SK-N-SH (cell line): ENCODE data around the gene CCL4. TPM values are rescaled to one million over a fixed set of nuclear protein-coding genes. Genes with fewer than 3 reads are reported as not detected.

Experiments
- CTCF ChIA-PET: fragments of 300-600, 350-600 bp; formaldehyde crosslinking; extraction: SDS; loops from one replicate; lab custom pipeline; 2021; lab: Yijun Ruan, JAX
- POLR2A ChIA-PET: fragments of 350-600 bp; sonication (Branson Sonifier 250); formaldehyde crosslinking; extraction: SDS; loops from one replicate; lab custom pipeline; 2020; ENCODE audit warnings: antibody characterized with exemption, inconsistent platforms; lab: Yijun Ruan, JAX
- DNase-seq: peaks from one replicate; pipeline ENCODE4 v3.0.0; 2012
- H2AFZ ChIP-seq: fragments of 200-600 bp; sonication (generic); 2 replicates; pipeline ENCODE4 v1.8.1; 2016; ENCODE audit warnings: antibody characterized with exemption, mild to moderate bottlenecking, low read depth
- H3F3A ChIP-seq: fragments of 200-600 bp; sonication (generic); replicated peaks from 2 replicates; pipeline ENCODE3; 2016; ENCODE audit warnings: antibody characterized with exemption, mild to moderate bottlenecking; ENCODE audit not compliant: insufficient read depth
- H3K27ac ChIP-seq, 2 experiments: fragments of 200-500 bp in 1 of 2; fragments of 200-600 bp in 1 of 2; sonication (Bioruptor generic) in 1 of 2; sonication (generic), shearing (Covaris generic) in 1 of 2; 2 replicates each; pipeline versions ENCODE4 v1.5.1 to v1.6.1; 2014 to 2016; ENCODE audit warnings: low read depth in 2 of 2, inconsistent platforms in 1 of 2, low read length in 1 of 2, mild to moderate bottlenecking in 1 of 2, mixed read lengths in 1 of 2
- H3K27me3 ChIP-seq: fragments of 200-600 bp; sonication (generic), shearing (Covaris generic); 2 replicates; pipeline ENCODE4 v1.6.1; 2016; ENCODE audit warnings: mixed run types; ENCODE audit not compliant: insufficient read depth
- H3K36me3 ChIP-seq, 2 experiments: fragments of 200-500 bp in 1 of 2; fragments of 200-600 bp in 1 of 2; sonication (Bioruptor generic) in 1 of 2; sonication (generic) in 1 of 2; replicated peaks in 1 of 2; 2 replicates each; pipeline versions ENCODE3 to v1.5.1; 2014 to 2016; ENCODE audit warnings: low read length in 1 of 2, mild to moderate bottlenecking in 1 of 2; ENCODE audit not compliant: insufficient read depth in 2 of 2, control insufficient read depth in 1 of 2
- H3K4me1 ChIP-seq, 2 experiments: fragments of 200-500 bp in 1 of 2; fragments of 200-600 bp in 1 of 2; sonication (Bioruptor generic) in 1 of 2; sonication (generic), shearing (Covaris generic) in 1 of 2; 2 replicates each; pipeline versions ENCODE4 v1.5.1 to v1.6.1; 2014 to 2016; ENCODE audit warnings: low read depth in 1 of 2, low read length in 1 of 2, mixed run types in 1 of 2; ENCODE audit not compliant: insufficient read depth in 2 of 2, control insufficient read depth in 1 of 2
- H3K4me2 ChIP-seq: fragments of 200-600 bp; sonication (generic), shearing (Covaris generic); 2 replicates; pipeline ENCODE4 v1.6.1; 2017; ENCODE audit warnings: mixed run types
- H3K4me3 ChIP-seq, 2 experiments: fragments of 200-500 bp in 1 of 2; fragments of 200-600 bp in 1 of 2; sonication (Bioruptor generic) in 1 of 2; sonication (generic), shearing (Covaris generic) in 1 of 2; 2 replicates each; pipeline versions ENCODE4 v1.5.1 to v1.8.1; 2014 to 2016; ENCODE audit warnings: low read depth in 2 of 2, inconsistent platforms in 1 of 2, low read length in 1 of 2, mild to moderate bottlenecking in 1 of 2, mixed read lengths in 1 of 2, moderate library complexity in 1 of 2
- H3K79me2 ChIP-seq: fragments of 200-600 bp; sonication (generic); 2 replicates; pipeline ENCODE4 v1.8.1; 2017; ENCODE audit warnings: mild to moderate bottlenecking; ENCODE audit not compliant: insufficient read depth
- H3K9ac ChIP-seq: fragments of 200-600 bp; sonication (generic); 2 replicates; pipeline ENCODE4 v1.6.1; 2017; ENCODE audit warnings: mixed run types
- H3K9me2 ChIP-seq: fragments of 200-600 bp; sonication (generic); 2 replicates; pipeline ENCODE4 v1.6.1; 2017; ENCODE audit warnings: mixed run types
- H3K9me3 ChIP-seq: fragments of 200-600 bp; sonication (generic); 2 replicates; pipeline ENCODE4 v1.6.1; 2017; ENCODE audit warnings: mixed run types, mild to moderate bottlenecking, moderate library complexity
- H4K20me1 ChIP-seq: fragments of 200-600 bp; sonication (generic); 2 replicates; pipeline ENCODE4 v1.6.1; 2017; ENCODE audit warnings: mild to moderate bottlenecking, mixed run types; ENCODE audit not compliant: insufficient read depth
- CHD2 ChIP-seq: fragments of 150-350 bp; IDR thresholded peaks from 2 replicates; pipeline ENCODE4 v1.6.1; 2018; ENCODE audit warnings: low read length; ENCODE audit not compliant: partially characterized antibody
- ELF1 ChIP-seq: IDR thresholded peaks from 2 replicates; pipeline ENCODE4 v1.4.0; 2012
- FOSL2 ChIP-seq: IDR thresholded peaks from 2 replicates; pipeline ENCODE4 v1.4.0; 2012; ENCODE audit warnings: low read depth, mild to moderate bottlenecking, moderate library complexity, borderline replicate concordance
- GABPA ChIP-seq: IDR thresholded peaks from 2 replicates; pipeline ENCODE4 v1.4.0; 2012; ENCODE audit warnings: low read depth, mild to moderate bottlenecking
- JUND ChIP-seq: IDR thresholded peaks from 2 replicates; pipeline ENCODE4 v1.4.0; 2012
- MXI1 ChIP-seq: IDR thresholded peaks from 2 replicates; pipeline ENCODE4 v1.6.1; 2012; ENCODE audit warnings: mild to moderate bottlenecking, low read depth, low read length, improper control_type of control experiment
- NFIC ChIP-seq: IDR thresholded peaks from 2 replicates; pipeline ENCODE4 v1.4.0; 2012; ENCODE audit warnings: borderline replicate concordance
- POLR2AphosphoS5 ChIP-seq: IDR thresholded peaks from 2 replicates; pipeline ENCODE4 v1.6.1; 2012; ENCODE audit warnings: low read depth, low read length
- RAD21 ChIP-seq: IDR thresholded peaks from 2 replicates; pipeline ENCODE4 v1.6.1; 2012; ENCODE audit warnings: mild to moderate bottlenecking, low read length
- RCOR1 ChIP-seq: fragments of 150-350 bp; IDR thresholded peaks from 2 replicates; pipeline ENCODE4 v1.6.1; 2017; ENCODE audit warnings: antibody characterized with exemption, low read length
- RFX5 ChIP-seq: IDR thresholded peaks from 2 replicates; pipeline ENCODE4 v1.6.1; 2012; ENCODE audit warnings: mild to moderate bottlenecking, improper control_type of control experiment, low read length
- SIN3A ChIP-seq: IDR thresholded peaks from 2 replicates; pipeline ENCODE4 v1.6.1; 2012; ENCODE audit warnings: low read depth, mild to moderate bottlenecking, low read length, moderate library complexity, borderline replicate concordance
- SMC3 ChIP-seq: IDR thresholded peaks from 2 replicates; pipeline ENCODE4 v1.6.1; 2012; ENCODE audit warnings: low read depth, low read length, improper control_type of control experiment
- TEAD4 ChIP-seq: IDR thresholded peaks from 2 replicates; pipeline ENCODE4 v1.4.0; 2012; ENCODE audit warnings: mild to moderate bottlenecking, borderline replicate concordance; ENCODE audit not compliant: insufficient read depth
- YY1 ChIP-seq: IDR thresholded peaks from 2 replicates; pipeline ENCODE4 v1.4.0; 2012; ENCODE audit warnings: low read depth, mild to moderate bottlenecking
- WGBS: methylation state at CpG from one replicate; pipeline ENCODE4 v1.1.6; 2017; ENCODE audit warnings: low lambda C conversion rate; 5-methylcytosine and 5-hydroxymethylcytosine counted together
- polyA plus RNA-seq, 3 experiments: library from polyadenylated mRNA; depleted of rRNA; stranded (reverse); fragments of >200 nt; gene quantifications; 2 replicates each; pipeline ENCODE4 v1.2.3, GENCODE V29; 2012
- TF ChIP-seq, protein P1 (sequence below): fragments of 150-350 bp; IDR thresholded peaks from 2 replicates; pipeline ENCODE4 v1.6.1; 2017; ENCODE audit warnings: antibody characterized with exemption, low read length, low read depth, borderline replicate concordance
- TF ChIP-seq, protein P2 (sequence below): fragments of 150-350 bp; IDR thresholded peaks from 2 replicates; pipeline ENCODE4 v1.6.1; 2016; ENCODE audit warnings: mild to moderate bottlenecking, low read depth, low read length
- TF ChIP-seq, protein P3 (sequence below): IDR thresholded peaks from 2 replicates; pipeline ENCODE4; 2012

The CCL4 gene
- polyA plus RNA-seq, 1 of the 3 experiments (the other 2 are of a cell fraction) = not detected

DNA sequence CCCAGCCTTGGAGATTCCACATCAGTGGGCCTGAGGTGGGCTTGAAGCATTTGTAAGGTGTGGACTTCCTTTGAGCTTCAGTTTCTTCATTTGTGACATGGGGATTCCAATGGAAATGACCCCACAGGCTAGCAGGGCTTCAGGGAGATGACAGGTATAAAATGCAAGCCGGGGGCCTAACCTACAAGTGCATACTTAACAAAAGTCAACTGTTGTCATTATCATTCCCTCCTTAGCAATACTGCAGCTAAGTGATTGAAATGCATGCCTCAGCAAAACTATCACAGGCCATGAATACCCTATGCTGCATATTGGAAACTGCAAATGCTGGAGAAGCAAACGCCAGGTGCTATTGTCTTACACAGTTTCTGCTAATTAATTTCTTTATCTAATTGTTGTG lies 19.8 kb downstream of the CCL4 start:
- H4K20me1 ChIP-seq = no peaks in the 10 kb centered on the region
- H3K4me2 ChIP-seq = no peak overlapping the region
- H3F3A ChIP-seq = no peaks in the 10 kb centered on the region
- no peaks in the 10 kb centered on the region for H3K36me3 ChIP-seq
- H3K4me3 ChIP-seq = no peak overlapping the region
- TF ChIP-seq FOSL2 = no peak
- no peak for TF ChIP-seq RFX5
- TF ChIP-seq SIN3A = no peak
- TF ChIP-seq RAD21 = no peak
- no peak for TF ChIP-seq POLR2AphosphoS5
- TF ChIP-seq ELF1 = no peak
- TF ChIP-seq CHD2 = no peak
- TF ChIP-seq TEAD4 = no peak
- TF ChIP-seq JUND = no peak
- TF ChIP-seq, protein P1, sequence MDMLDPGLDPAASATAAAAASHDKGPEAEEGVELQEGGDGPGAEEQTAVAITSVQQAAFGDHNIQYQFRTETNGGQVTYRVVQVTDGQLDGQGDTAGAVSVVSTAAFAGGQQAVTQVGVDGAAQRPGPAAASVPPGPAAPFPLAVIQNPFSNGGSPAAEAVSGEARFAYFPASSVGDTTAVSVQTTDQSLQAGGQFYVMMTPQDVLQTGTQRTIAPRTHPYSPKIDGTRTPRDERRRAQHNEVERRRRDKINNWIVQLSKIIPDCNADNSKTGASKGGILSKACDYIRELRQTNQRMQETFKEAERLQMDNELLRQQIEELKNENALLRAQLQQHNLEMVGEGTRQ = no peak
- TF ChIP-seq, protein P2, sequence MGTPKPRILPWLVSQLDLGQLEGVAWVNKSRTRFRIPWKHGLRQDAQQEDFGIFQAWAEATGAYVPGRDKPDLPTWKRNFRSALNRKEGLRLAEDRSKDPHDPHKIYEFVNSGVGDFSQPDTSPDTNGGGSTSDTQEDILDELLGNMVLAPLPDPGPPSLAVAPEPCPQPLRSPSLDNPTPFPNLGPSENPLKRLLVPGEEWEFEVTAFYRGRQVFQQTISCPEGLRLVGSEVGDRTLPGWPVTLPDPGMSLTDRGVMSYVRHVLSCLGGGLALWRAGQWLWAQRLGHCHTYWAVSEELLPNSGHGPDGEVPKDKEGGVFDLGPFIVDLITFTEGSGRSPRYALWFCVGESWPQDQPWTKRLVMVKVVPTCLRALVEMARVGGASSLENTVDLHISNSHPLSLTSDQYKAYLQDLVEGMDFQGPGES = no peak
- no peak for TF ChIP-seq GABPA
- no peak for TF ChIP-seq SMC3
- TF ChIP-seq, protein P3, sequence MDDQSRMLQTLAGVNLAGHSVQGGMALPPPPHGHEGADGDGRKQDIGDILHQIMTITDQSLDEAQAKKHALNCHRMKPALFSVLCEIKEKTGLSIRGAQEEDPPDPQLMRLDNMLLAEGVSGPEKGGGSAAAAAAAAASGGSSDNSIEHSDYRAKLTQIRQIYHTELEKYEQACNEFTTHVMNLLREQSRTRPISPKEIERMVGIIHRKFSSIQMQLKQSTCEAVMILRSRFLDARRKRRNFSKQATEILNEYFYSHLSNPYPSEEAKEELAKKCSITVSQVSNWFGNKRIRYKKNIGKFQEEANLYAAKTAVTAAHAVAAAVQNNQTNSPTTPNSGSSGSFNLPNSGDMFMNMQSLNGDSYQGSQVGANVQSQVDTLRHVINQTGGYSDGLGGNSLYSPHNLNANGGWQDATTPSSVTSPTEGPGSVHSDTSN = no peak
- TF ChIP-seq NFIC = no peak
- no peak for TF ChIP-seq YY1
- TF ChIP-seq RCOR1 = no peak
- TF ChIP-seq MXI1 = no peak
- no peak overlapping the region for H2AFZ ChIP-seq
- no peaks in the 10 kb centered on the region for H3K4me1 ChIP-seq
- no peaks in the 10 kb centered on the region for H3K9me3 ChIP-seq
- no peak overlapping the region for H3K27ac ChIP-seq
- ChIA-PET POLR2A (no interaction called here), CTCF (interaction anchor here (1.4 kb wide), 1 partner anchor 51 kb away, joined by 4 read pairs; no protein-coding TSS in a partner anchor)
- 15% methylated on average over 2 of the region's 2 CpGs for WGBS
- H3K79me2 ChIP-seq = no peaks in the 10 kb centered on the region
- DNase-seq = no peak
- no peaks in the 10 kb centered on the region for H3K9me2 ChIP-seq
- H3K9ac ChIP-seq = no peak overlapping the region
- H3K27me3 ChIP-seq = no peaks in the 10 kb centered on the region
